PC-3 (cell line): ENCODE measurements around the gene ZW10.

Source experiments
- EZH2phosphoT487 ChIP-seq: fragments of 300-600 bp; sonication (generic); IDR thresholded peaks from 2 replicates; pipeline ENCODE4 v1.6.1; 2018; ENCODE audit warnings: mild to moderate bottlenecking, antibody characterized with exemption, low read length, borderline replicate concordance
- TF ChIP-seq, protein P1 (sequence below): fragments of 300-600 bp; sonication (generic); conservative IDR thresholded peaks from 2 replicates; pipeline ENCODE4 v1.5.1; 2017; ENCODE audit warnings: antibody characterized with exemption, low read depth, mild to moderate bottlenecking, low read length

DNA sequence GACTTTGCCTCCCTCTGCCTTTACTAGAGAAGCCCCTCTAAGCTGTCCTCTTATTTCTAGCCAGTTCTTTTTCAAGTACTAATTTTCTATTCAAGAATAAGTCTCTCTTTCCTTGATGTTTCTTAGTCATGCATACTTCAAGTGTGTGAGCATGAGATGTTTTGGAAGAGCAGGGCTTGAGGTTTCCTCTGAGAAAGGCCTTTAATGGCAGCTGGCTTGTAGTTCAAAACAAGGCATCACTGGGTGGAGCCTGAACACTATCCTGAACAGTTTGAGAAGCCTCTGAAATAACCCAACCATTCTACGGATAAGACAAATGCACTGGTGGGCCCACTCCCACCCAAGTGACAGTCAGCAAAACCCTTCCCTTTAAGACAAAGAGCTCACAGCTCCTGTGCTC lies 43.7 kb upstream of the ZW10 start:
- no peak for TF ChIP-seq EZH2phosphoT487
- TF ChIP-seq, protein P1, sequence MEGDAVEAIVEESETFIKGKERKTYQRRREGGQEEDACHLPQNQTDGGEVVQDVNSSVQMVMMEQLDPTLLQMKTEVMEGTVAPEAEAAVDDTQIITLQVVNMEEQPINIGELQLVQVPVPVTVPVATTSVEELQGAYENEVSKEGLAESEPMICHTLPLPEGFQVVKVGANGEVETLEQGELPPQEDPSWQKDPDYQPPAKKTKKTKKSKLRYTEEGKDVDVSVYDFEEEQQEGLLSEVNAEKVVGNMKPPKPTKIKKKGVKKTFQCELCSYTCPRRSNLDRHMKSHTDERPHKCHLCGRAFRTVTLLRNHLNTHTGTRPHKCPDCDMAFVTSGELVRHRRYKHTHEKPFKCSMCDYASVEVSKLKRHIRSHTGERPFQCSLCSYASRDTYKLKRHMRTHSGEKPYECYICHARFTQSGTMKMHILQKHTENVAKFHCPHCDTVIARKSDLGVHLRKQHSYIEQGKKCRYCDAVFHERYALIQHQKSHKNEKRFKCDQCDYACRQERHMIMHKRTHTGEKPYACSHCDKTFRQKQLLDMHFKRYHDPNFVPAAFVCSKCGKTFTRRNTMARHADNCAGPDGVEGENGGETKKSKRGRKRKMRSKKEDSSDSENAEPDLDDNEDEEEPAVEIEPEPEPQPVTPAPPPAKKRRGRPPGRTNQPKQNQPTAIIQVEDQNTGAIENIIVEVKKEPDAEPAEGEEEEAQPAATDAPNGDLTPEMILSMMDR: no peak
